ENCODE results near the gene IFI27L1.

The IFI27L1 gene

GRCh38 chr14:94102768-94103482 lies 21.8 kb downstream of the IFI27L1 start:
- in situ Hi-C loops (cut with HindIII; ENCODE audit: low sequenced_read_pairs), result no loop called here
- no peak overlapping the region for H3K4me3 ChIP-seq (ENCODE audit: low read depth, low read length)
- no peak for DNase-seq (ENCODE audit: low read depth, low spot score)
- TF ChIP-seq CTCF (IDR thresholded peaks at IDR 0.05; ENCODE audit: low read depth, low read length), result no peak

DNA sequence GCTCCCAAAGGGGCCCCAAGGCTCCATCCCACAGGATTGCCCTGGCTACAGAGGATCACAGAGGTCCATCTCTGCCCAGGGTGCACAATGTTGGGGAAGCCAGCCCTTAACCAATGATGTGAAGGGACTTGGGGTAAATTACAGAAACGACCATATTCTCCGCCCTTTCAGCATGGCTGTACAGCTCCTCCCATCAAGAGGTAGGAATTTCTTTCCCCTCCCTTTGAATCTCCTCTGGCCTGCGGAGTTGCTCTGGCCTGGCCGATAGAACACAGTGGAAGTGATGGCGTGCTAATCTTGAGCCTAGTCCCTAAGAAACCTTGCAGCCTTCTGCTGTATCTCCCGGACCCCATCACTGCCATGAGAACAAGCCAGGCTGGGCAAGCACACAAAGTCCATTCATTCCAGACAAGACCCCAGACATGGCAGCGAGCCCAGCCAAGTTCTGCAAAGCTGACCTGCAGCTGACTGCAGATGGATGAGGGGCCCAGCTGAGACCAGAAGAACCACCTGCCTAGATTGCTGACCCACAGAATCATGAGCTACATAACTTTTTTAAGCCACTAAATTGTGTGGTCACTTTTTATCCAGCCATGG lies 22.5 kb downstream of the IFI27L1 start:
- in situ Hi-C loops (cut with HindIII; ENCODE audit: low sequenced_read_pairs), result no loop called here
- no peak for TF ChIP-seq CTCF (IDR thresholded peaks at IDR 0.05; ENCODE audit: low read depth, low read length)
- peak; percentile 21 for DNase-seq (ENCODE audit: low read depth, low spot score)
- no peak overlapping the region for H3K4me3 ChIP-seq (ENCODE audit: low read depth, low read length)

GRCh38 chr14:94104731-94105130 lies 23.6 kb downstream of the IFI27L1 start:
- no peak overlapping the region for H3K4me3 ChIP-seq (ENCODE audit: low read depth, low read length)
- no peak for TF ChIP-seq CTCF (IDR thresholded peaks at IDR 0.05; ENCODE audit: low read depth, low read length)
- DNase-seq (ENCODE audit: low read depth, low spot score), result no peak
- in situ Hi-C loops (cut with HindIII; ENCODE audit: low sequenced_read_pairs), result no loop called here

DNA sequence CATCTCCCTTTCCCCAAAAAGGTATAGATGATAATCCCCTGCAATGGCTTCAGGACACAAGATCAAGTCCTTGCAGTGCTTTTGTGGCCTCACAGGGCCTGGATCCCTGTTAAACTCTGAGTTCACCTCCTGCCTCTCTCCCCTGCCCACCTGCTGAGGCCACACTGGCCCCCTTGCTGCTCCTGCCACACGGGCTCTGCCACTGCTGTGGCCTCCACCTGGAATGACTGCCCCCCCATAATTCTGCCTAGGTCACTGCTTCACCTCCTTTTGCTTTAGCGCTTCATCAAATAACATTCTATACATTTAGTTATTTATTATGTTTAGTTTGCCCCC lies 28.8 kb downstream of the IFI27L1 start:
- no peak overlapping the region for H3K4me3 ChIP-seq (ENCODE audit: low read depth, low read length)
- in situ Hi-C loops (cut with HindIII; ENCODE audit: low sequenced_read_pairs), result no loop called here
- DNase-seq (ENCODE audit: low read depth, low spot score), result no peak
- TF ChIP-seq CTCF (IDR thresholded peaks at IDR 0.05; ENCODE audit: low read depth, low read length), result no peak

DNA sequence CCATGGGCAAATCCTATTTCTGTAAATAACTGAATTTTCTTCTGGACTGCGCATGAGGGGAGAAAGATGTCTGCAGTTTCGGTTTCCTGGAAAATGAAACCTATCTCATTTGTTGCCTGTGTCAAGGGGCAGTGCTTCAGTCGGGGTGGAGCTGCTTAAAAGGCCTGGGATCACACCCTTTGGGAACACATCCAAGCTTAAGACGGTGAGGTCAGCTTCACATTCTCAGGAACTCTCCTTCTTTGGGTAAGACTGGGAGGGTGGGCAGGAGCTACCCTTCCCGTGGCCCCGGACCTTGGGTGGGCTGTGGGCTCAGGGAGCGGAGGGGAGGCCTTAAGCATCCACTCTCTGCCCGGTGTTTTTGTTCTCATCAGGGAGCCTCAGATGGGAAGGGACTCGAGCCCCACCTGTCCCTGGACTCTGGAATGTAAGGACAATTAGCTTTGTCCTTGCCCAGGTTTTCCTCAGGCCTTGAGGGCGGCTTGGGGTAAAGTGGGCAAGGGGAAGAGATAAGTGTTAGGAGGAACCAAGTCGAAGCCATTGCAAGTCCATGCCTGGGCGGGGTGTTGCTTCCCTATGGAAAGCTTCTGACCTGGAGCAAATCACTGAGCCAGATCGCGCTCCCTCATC lies 29.6 kb downstream of the IFI27L1 start, which contains the start of gene IFI27:
TSS of gene IFI27 (plus strand) at position 185 of the 630 bp plus-strand sequence.
- in situ Hi-C loops (cut with HindIII; ENCODE audit: low sequenced_read_pairs), result no loop called here
- H3K4me3 ChIP-seq (ENCODE audit: low read depth, low read length), result no peak within 1 kb of the TSS
- peak; percentile 17 for DNase-seq (ENCODE audit: low read depth, low spot score)
- no peak for TF ChIP-seq CTCF (IDR thresholded peaks at IDR 0.05; ENCODE audit: low read depth, low read length)

- DNase-seq (ENCODE audit: low read depth, low spot score), result no peak
- in situ Hi-C loops (cut with HindIII; ENCODE audit: low sequenced_read_pairs), result no loop called here
- no peak overlapping the region for H3K4me3 ChIP-seq (ENCODE audit: low read depth, low read length)
- TF ChIP-seq CTCF (IDR thresholded peaks at IDR 0.05; ENCODE audit: low read depth, low read length), result no peak
Observed at GRCh38 chr14:94111276-94112095, 30.4 kb downstream of the IFI27L1 start.
